ENCODE data around the gene ZFP57. TPM values are rescaled to one million over a fixed set of nuclear protein-coding genes. Genes with fewer than 3 reads are reported as not detected.

ZFP57 gene
- total and polyA plus RNA-seq, 4 donors, result 0.01 to 2.4 (median 1.1) TPM

DNA sequence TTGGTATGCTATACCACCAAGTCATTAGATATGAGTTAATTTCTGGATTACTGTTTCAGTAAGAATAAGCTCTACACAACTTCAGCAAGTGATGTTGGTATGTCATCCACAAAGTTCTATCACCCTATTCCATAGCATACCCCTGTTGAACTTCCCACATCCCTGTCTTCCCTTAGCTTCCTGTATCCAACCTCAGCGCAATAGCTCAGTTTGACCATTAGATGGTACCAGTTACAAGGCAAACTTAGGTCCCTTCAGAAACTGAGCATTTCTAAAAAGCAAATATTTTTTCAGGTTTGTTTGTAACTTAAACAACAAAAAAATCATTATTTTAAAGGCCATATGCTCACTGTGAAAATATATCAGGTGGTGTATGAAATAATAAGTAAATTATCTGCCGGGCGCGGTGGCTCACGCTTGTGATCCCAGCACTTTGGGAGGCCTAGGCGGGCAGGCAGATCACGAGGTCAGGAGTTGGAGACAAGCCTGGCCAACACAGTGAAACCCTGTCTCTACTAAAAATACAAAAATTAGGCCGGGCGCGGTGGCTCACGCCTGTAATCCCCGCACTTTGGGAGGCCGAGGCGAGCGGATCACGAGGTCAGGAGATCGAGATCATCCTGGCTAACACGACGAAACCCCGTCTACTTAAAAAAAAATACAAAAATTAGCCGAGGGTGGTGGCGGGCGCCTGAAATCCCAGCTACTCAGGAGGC, 32.9 kb downstream of the ZFP57 start:
- no peaks in the 10 kb centered on the region for H3K36me3 ChIP-seq (ENCODE audit: control insufficient read depth in 4 of 4, insufficient read depth in 4 of 4, low read length in 4 of 4)
- TF ChIP-seq, protein P1, sequence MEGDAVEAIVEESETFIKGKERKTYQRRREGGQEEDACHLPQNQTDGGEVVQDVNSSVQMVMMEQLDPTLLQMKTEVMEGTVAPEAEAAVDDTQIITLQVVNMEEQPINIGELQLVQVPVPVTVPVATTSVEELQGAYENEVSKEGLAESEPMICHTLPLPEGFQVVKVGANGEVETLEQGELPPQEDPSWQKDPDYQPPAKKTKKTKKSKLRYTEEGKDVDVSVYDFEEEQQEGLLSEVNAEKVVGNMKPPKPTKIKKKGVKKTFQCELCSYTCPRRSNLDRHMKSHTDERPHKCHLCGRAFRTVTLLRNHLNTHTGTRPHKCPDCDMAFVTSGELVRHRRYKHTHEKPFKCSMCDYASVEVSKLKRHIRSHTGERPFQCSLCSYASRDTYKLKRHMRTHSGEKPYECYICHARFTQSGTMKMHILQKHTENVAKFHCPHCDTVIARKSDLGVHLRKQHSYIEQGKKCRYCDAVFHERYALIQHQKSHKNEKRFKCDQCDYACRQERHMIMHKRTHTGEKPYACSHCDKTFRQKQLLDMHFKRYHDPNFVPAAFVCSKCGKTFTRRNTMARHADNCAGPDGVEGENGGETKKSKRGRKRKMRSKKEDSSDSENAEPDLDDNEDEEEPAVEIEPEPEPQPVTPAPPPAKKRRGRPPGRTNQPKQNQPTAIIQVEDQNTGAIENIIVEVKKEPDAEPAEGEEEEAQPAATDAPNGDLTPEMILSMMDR (IDR thresholded peaks at IDR 0.05; ENCODE audit: control extremely low read depth, extremely low read depth), result peak; percentile 10
- no peaks in the 10 kb centered on the region for H3K27me3 ChIP-seq (ENCODE audit: control insufficient read depth in 3 of 3, insufficient read depth in 3 of 3, low read length in 2 of 3)
- DNase-seq (peak in 2 of 3 donors; percentile 35 to 51), ATAC-seq (ENCODE audit: insufficient read depth, low FRiP score) (no peak)
- H3K4me3 ChIP-seq, result no peak overlapping the region
- no peaks in the 10 kb centered on the region for H3K9me3 ChIP-seq (ENCODE audit: control insufficient read depth in 4 of 4, insufficient read depth in 3 of 4, low read length in 3 of 4)
- no peak overlapping the region for H3K9ac ChIP-seq (ENCODE audit: insufficient read depth in 1 of 2, low read length in 2 of 2)
- peaks cover 0 to 4% (median 0%) of the 10 kb centered on the region in 5 donors for H3K4me1 ChIP-seq (ENCODE audit: control insufficient read depth in 5 of 5, insufficient read depth in 5 of 5, low read length in 5 of 5)
- H3K27ac ChIP-seq (ENCODE audit: low read depth in 1 of 2, low read length in 1 of 2), result no peak overlapping the region
- 94 to 96% methylated on average over 23 of the region's 23 CpGs for WGBS, 2 donors

DNA sequence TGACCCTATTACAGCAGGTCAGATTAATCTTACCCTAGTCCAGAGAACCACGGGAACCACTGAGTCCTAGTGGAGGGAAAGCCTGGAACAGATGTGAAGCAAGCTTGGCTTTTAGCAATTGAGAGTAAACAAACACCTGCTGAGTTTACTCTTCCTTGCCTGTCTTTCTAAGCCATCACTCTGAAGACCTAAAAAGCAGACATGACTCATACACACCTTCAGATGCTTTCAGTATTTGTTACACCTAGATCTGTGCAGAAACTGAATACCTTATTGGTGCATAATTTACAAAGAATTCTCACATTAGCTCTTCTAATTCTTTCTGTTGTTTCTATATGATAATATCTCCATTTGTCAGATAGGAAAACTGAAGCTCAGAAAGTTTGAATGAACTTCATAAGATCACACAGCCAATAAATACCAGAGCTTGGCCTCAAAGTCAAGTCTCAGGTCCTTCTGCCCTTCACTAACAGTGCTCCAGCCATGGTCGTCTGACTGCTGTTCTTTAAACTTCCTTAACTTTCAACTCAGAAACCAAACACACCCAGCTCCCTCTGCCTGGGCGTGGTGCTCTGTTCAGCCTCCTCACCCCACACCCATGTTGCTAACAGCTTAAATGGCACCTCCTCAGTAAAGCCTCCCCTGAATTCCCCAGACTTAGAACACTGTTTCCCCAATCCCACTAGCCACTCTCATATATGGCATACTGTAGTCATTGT, 39.4 kb downstream of the ZFP57 start:
- Histone ChIP-seq H3K36me3 (ENCODE audit: control insufficient read depth in 4 of 4, insufficient read depth in 4 of 4, low read length in 4 of 4) (no peaks in the 10 kb centered on the region), H3K9ac (ENCODE audit: insufficient read depth in 1 of 2, low read length in 2 of 2) (no peak overlapping the region), H3K27me3 (ENCODE audit: control insufficient read depth in 3 of 3, insufficient read depth in 3 of 3, low read length in 2 of 3) (no peaks in the 10 kb centered on the region), H3K27ac (ENCODE audit: low read depth in 1 of 2, low read length in 1 of 2) (no peak overlapping the region), H3K4me1 (ENCODE audit: control insufficient read depth in 5 of 5, insufficient read depth in 5 of 5, low read length in 5 of 5) (peaks cover 0 to 2% (median 0%) of the 10 kb centered on the region in 5 donors), H3K4me3 (no peak overlapping the region), H3K9me3 (ENCODE audit: control insufficient read depth in 4 of 4, insufficient read depth in 3 of 4, low read length in 3 of 4) (no peaks in the 10 kb centered on the region)
- TF ChIP-seq, protein P1 (IDR thresholded peaks at IDR 0.05; ENCODE audit: control extremely low read depth, extremely low read depth), result no peak
- ATAC-seq (ENCODE audit: insufficient read depth, low FRiP score) (no peak), DNase-seq (no peak)
- 29 to 43% methylated on average over 3 of the region's 3 CpGs for WGBS, 2 donors

DNA sequence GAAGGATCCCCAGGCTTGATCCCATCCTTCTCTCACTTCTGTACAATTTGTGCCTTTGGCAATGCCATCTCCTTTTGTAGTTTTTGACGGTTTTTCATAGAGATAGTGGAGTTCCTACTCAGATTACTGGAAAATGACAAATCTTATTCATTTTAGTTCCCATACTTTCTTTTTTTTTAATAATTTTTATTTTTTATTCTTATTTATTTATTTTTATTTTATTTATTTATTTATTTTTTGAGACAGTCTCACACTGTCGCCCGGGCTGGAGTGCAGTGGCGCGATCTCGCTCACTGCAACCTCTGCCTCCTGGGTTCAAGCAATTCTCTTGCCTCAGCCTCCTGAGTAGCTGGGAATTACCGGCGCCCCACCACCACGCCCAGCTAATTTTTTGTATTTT, 43.7 kb downstream of the ZFP57 start:
- TF ChIP-seq, protein P1 (IDR thresholded peaks at IDR 0.05; ENCODE audit: control extremely low read depth, extremely low read depth), result no peak
- WGBS, 2 donors, result 93 to 96% methylated on average over 9 of the region's 9 CpGs
- Histone ChIP-seq H3K27me3 (ENCODE audit: control insufficient read depth in 3 of 3, insufficient read depth in 3 of 3, low read length in 2 of 3) (no peaks in the 10 kb centered on the region), H3K36me3 (ENCODE audit: control insufficient read depth in 4 of 4, insufficient read depth in 4 of 4, low read length in 4 of 4) (no peaks in the 10 kb centered on the region), H3K4me1 (ENCODE audit: control insufficient read depth in 5 of 5, insufficient read depth in 5 of 5, low read length in 5 of 5) (peaks cover 0 to 2% (median 0%) of the 10 kb centered on the region in 5 donors), H3K4me3 (no peak overlapping the region), H3K9ac (ENCODE audit: insufficient read depth in 1 of 2, low read length in 2 of 2) (no peak overlapping the region), H3K27ac (ENCODE audit: low read depth in 1 of 2, low read length in 1 of 2) (no peak overlapping the region), H3K9me3 (ENCODE audit: control insufficient read depth in 4 of 4, insufficient read depth in 3 of 4, low read length in 3 of 4) (no peaks in the 10 kb centered on the region)
- no peak for DNase-seq
- ATAC-seq (ENCODE audit: insufficient read depth, low FRiP score), result no peak

All from lung (tissue), 12 donors.